Endothelial cell of umbilical vein (primary cell): Measurements from ENCODE around the gene TBC1D4. TPM values are rescaled to one million over a fixed set of nuclear protein-coding genes. Genes with fewer than 3 reads are reported as not detected.

Source experiments
- BruUV-seq: library from RNA; stranded (reverse); fragments of 400-500 nt; replicated peaks from 2 replicates; lab custom pipeline; 2021; lab: Mats Ljungman, UMichigan
- CTCF ChIA-PET: fragments of 300-600, 350-600 bp; sonication (Branson Sonifier 250); formaldehyde crosslinking; loops from one replicate; lab custom pipeline; 2021; ENCODE audit warnings: antibody characterized with exemption, inconsistent platforms; lab: Charles Lee
- POLR2A ChIA-PET: fragments of 300-600, 350-600 bp; sonication (Branson Sonifier 250); formaldehyde crosslinking; loops from one replicate; lab custom pipeline; 2021; ENCODE audit warnings: antibody characterized with exemption, inconsistent platforms; lab: Charles Lee
- DNase-seq: peaks from one replicate; pipeline ENCODE4 v3.0.0-alpha.2; 2011; ENCODE audit warnings: low read depth, low spot score
- FAIRE-seq: peaks from 2 replicates; lab custom pipeline; 2011; peaks lifted over from hg19 to GRCh38; lab: Jason Lieb, UNC
- H2AFZ ChIP-seq: 2 replicates; pipeline ENCODE4 v1.6.0; 2012; ENCODE audit warnings: low read depth, low read length, control low read depth, inconsistent platforms
- H3K27ac ChIP-seq: 2 replicates; pipeline ENCODE4 v1.5.1; 2011; ENCODE audit warnings: low read depth, mild to moderate bottlenecking, control low read depth, low read length, moderate library complexity; ENCODE audit not compliant: insufficient read depth
- H3K27me3 ChIP-seq, 2 experiments: 2 replicates each; pipeline versions ENCODE4 v1.6.0 to v1.6.1; 2011; ENCODE audit warnings: low read length in 2 of 2, mixed read lengths in 1 of 2; ENCODE audit not compliant: control insufficient read depth in 2 of 2, insufficient read depth in 2 of 2
- H3K36me3 ChIP-seq, 2 experiments: 2 replicates in 1 of 2; 3 replicates in 1 of 2; pipeline ENCODE4 v1.5.1; 2011; ENCODE audit warnings: low read length in 2 of 2, mild to moderate bottlenecking in 1 of 2, moderate library complexity in 1 of 2; ENCODE audit not compliant: control insufficient read depth in 2 of 2, insufficient read depth in 2 of 2; ENCODE audit errors: extremely low read depth in 1 of 2
- H3K4me1 ChIP-seq: 3 replicates; pipeline ENCODE4 v1.5.1; 2011; ENCODE audit warnings: mild to moderate bottlenecking, low read length; ENCODE audit not compliant: control insufficient read depth, insufficient read depth; ENCODE audit errors: extremely low read depth
- H3K4me2 ChIP-seq: 2 replicates; pipeline ENCODE4 v1.6.1; 2011; ENCODE audit warnings: low read length, control low read depth, mixed read lengths; ENCODE audit not compliant: insufficient read depth
- H3K4me3 ChIP-seq, 3 experiments: fragments of 200-600 bp in 1 of 3; sonication (generic), shearing (Covaris generic) in 1 of 3; replicated peaks in 1 of 3; 2 replicates each; pipeline ENCODE4 v1.5.1; 2011 to 2016; ENCODE audit warnings: control low read depth in 3 of 3, low read length in 3 of 3, mild to moderate bottlenecking in 2 of 3, inconsistent platforms in 1 of 3, low read depth in 1 of 3, moderate library complexity in 1 of 3; ENCODE audit not compliant: insufficient read depth in 1 of 3
- H3K79me2 ChIP-seq: 2 replicates; pipeline ENCODE4 v1.6.0; 2012; ENCODE audit warnings: low read length, inconsistent platforms; ENCODE audit not compliant: control insufficient read depth, insufficient read depth
- H3K9ac ChIP-seq: replicated peaks from 2 replicates; pipeline ENCODE3; 2011; ENCODE audit warnings: low read length, control low read depth; ENCODE audit not compliant: insufficient read depth; ENCODE audit errors: extremely low read depth
- H3K9me1 ChIP-seq: replicated peaks from 3 replicates; pipeline ENCODE4 v1.6.0; 2011; ENCODE audit warnings: mild to moderate bottlenecking, low read length; ENCODE audit not compliant: control insufficient read depth, insufficient read depth; ENCODE audit errors: extremely low read depth
- H3K9me3 ChIP-seq: replicated peaks from 2 replicates; pipeline ENCODE4 v1.5.1; 2012; ENCODE audit warnings: low read length, inconsistent platforms; ENCODE audit not compliant: control insufficient read depth, insufficient read depth
- H4K20me1 ChIP-seq: replicated peaks from 2 replicates; pipeline ENCODE3; 2011; ENCODE audit warnings: mild to moderate bottlenecking, low read length; ENCODE audit not compliant: control insufficient read depth, insufficient read depth; ENCODE audit errors: extremely low read depth
- EZH2 ChIP-seq: IDR thresholded peaks from 2 replicates; pipeline ENCODE4 v1.6.1; 2012; ENCODE audit warnings: borderline replicate concordance, low read depth, mild to moderate bottlenecking, moderate library complexity, low read length, inconsistent platforms; ENCODE audit not compliant: severe bottlenecking
- FOS ChIP-seq: IDR thresholded peaks from 2 replicates; pipeline ENCODE4 v1.6.1; 2011; ENCODE audit warnings: mild to moderate bottlenecking, low read length, moderate library complexity, borderline replicate concordance; ENCODE audit not compliant: insufficient read depth
- GATA2 ChIP-seq: IDR thresholded peaks from 2 replicates; pipeline ENCODE4 v1.7.0; 2011; ENCODE audit warnings: low read depth, mild to moderate bottlenecking, moderate library complexity, mixed read lengths, low read length; ENCODE audit not compliant: insufficient read length, insufficient read depth
- JUN ChIP-seq: IDR thresholded peaks from 2 replicates; pipeline ENCODE4 v1.6.1; 2011; ENCODE audit warnings: borderline replicate concordance, low read depth; ENCODE audit not compliant: insufficient read length, insufficient read depth
- MYC ChIP-seq: IDR thresholded peaks from one replicate; pipeline ENCODE4 v1.6.1; 2011; ENCODE audit warnings: mild to moderate bottlenecking, low read depth, low read length
- POLR2A ChIP-seq: IDR thresholded peaks from 2 replicates; pipeline ENCODE4 v1.6.1; 2012; ENCODE audit warnings: low read depth, mild to moderate bottlenecking, control low read depth, low read length
- POLR2AphosphoS5 ChIP-seq: IDR thresholded peaks from 2 replicates; pipeline ENCODE4 v1.6.1; 2012; ENCODE audit warnings: low read depth, mild to moderate bottlenecking, control low read depth, low read length, moderate library complexity; ENCODE audit not compliant: insufficient read depth
- dilution Hi-C: fragments of 300-500 bp; cut with MboI; formaldehyde crosslinking; loops from one replicate; pipeline ENCODE4 v1.15.0; 2019; ENCODE audit warnings: low sequenced_read_pairs; ENCODE audit not compliant: extremely low pct_ligation_motif_present
- intact Hi-C: fragments of 100-400 bp; cut with micrococcal nuclease; formaldehyde crosslinking; loops from one replicate; pipeline ENCODE4 v1.10.0; 2022
- polyA plus RNA-seq, 4 experiments: library from polyadenylated mRNA; depleted of rRNA in 3 of 4; stranded (reverse) in 3 of 4; unstranded in 1 of 4; fragments of >200 nt; gene quantifications; 2 replicates each; pipeline versions ENCODE4 v1.2.1 to v1.2.3, GENCODE V29; 2011 to 2012; ENCODE audit warnings: missing spikeins in 1 of 4
- total RNA-seq: library from RNA; stranded (reverse); gene quantifications from 2 replicates; pipeline ENCODE4 v1.2.3, GENCODE V29; 2021
- TF ChIP-seq, protein P1 (sequence below): IDR thresholded peaks from 2 replicates; pipeline ENCODE4 v1.6.1; 2011; ENCODE audit not compliant: insufficient read depth, insufficient read length
- TF ChIP-seq, protein P2 (sequence below), 2 donors: IDR thresholded peaks; 1 replicate in 1 of 2; 2 replicates in 1 of 2; pipeline ENCODE4 v1.5.1; 2011; ENCODE audit warnings: low read length in 2 of 2, mild to moderate bottlenecking in 2 of 2, moderate library complexity in 2 of 2, control low read depth in 1 of 2, inconsistent platforms in 1 of 2, low read depth in 1 of 2; ENCODE audit not compliant: insufficient read depth in 1 of 2; ENCODE audit errors: extremely low read depth in 1 of 2

The TBC1D4 gene
- total and polyA plus RNA-seq, 2 donors (not counting 3 experiments of a cell fraction or from before 2014, with no cell fraction given) = 58.3 to 81.0 TPM

DNA sequence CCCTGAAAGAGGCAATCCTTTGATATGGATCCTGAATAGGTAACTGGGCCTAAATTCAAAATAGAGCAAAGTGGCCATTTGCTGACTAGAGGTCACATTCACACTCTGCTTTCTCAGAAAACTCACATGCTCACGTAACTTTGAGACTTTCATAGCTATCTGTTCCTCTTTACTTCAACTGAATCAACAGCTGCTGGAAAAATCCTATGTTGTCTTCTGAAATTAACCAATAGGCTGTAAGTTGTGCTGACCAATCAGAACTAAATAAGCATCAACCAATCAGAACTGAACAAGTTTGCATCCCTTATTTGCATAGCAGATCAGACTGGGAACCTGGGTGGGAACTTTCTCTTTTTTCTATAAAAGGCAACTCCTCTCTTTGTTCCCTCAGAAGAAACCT lies 24.0 kb upstream of the TBC1D4 start:
- no peak overlapping the region for H3K4me2 ChIP-seq
- ChIA-PET CTCF (no interaction called here), POLR2A (no interaction called here)
- no peaks in the 10 kb centered on the region for H4K20me1 ChIP-seq
- no peak overlapping the region for H2AFZ ChIP-seq
- H3K9me1 ChIP-seq = no peaks in the 10 kb centered on the region
- H3K79me2 ChIP-seq = no peaks in the 10 kb centered on the region
- DNase-seq = no peak
- no TSS peak for BruUV-seq
- no peak overlapping the region for H3K9ac ChIP-seq
- H3K36me3 ChIP-seq = no peaks in the 10 kb centered on the region
- intact Hi-C loops = no loop called here
- peak; percentile 48 for FAIRE-seq
- H3K9me3 ChIP-seq = no peaks in the 10 kb centered on the region
- peaks cover 2% of the 10 kb centered on the region for H3K4me1 ChIP-seq
- no peak for TF ChIP-seq FOS
- no peak for TF ChIP-seq EZH2
- TF ChIP-seq POLR2AphosphoS5 = no peak
- TF ChIP-seq, protein P1, sequence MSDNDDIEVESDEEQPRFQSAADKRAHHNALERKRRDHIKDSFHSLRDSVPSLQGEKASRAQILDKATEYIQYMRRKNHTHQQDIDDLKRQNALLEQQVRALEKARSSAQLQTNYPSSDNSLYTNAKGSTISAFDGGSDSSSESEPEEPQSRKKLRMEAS = no peak
- TF ChIP-seq, protein P2, sequence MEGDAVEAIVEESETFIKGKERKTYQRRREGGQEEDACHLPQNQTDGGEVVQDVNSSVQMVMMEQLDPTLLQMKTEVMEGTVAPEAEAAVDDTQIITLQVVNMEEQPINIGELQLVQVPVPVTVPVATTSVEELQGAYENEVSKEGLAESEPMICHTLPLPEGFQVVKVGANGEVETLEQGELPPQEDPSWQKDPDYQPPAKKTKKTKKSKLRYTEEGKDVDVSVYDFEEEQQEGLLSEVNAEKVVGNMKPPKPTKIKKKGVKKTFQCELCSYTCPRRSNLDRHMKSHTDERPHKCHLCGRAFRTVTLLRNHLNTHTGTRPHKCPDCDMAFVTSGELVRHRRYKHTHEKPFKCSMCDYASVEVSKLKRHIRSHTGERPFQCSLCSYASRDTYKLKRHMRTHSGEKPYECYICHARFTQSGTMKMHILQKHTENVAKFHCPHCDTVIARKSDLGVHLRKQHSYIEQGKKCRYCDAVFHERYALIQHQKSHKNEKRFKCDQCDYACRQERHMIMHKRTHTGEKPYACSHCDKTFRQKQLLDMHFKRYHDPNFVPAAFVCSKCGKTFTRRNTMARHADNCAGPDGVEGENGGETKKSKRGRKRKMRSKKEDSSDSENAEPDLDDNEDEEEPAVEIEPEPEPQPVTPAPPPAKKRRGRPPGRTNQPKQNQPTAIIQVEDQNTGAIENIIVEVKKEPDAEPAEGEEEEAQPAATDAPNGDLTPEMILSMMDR (IDR thresholded peaks at IDR 0.05; ENCODE audit: extremely low read depth in 1 of 2, insufficient read depth in 1 of 2, low read depth in 1 of 2, low read length in 2 of 2) = no peak
- no peak for TF ChIP-seq POLR2A
- no peak for TF ChIP-seq GATA2
- no peak for TF ChIP-seq JUN
- no peak for TF ChIP-seq MYC
- no peak overlapping the region for H3K27ac ChIP-seq
- dilution Hi-C loops = no loop called here
- peaks cover 0 to 2% of the 10 kb centered on the region in 2 experiments for H3K27me3 ChIP-seq
- no peak overlapping the region for H3K4me3 ChIP-seq
